ENCODE data around the gene SLK.

- TF ChIP-seq ZNF546 (CRISPR knock-in tag; conservative IDR thresholded peaks at IDR 0.05) = no peak
- no peak for TF ChIP-seq NFE2 (CRISPR knock-in tag; IDR thresholded peaks at IDR 0.05)
- no peak for TF ChIP-seq ZNF251 (CRISPR knock-in tag; IDR thresholded peaks at IDR 0.05)
- TF ChIP-seq EZH2 (conservative IDR thresholded peaks at IDR 0.05; ENCODE audit: low read depth, low read length) = no peak
- TF ChIP-seq GLI4 (CRISPR knock-in tag; IDR thresholded peaks at IDR 0.05; ENCODE audit: borderline replicate concordance) = no peak
- no peak for TF ChIP-seq ATF1 (CRISPR knock-in tag; IDR thresholded peaks at IDR 0.05)
- no peak for TF ChIP-seq CTCF (CRISPR knock-in tag; IDR thresholded peaks at IDR 0.05)
- no peak for TF ChIP-seq ZBTB44 (CRISPR knock-in tag; IDR thresholded peaks at IDR 0.05)
- no peak for TF ChIP-seq FOXK2 (IDR thresholded peaks at IDR 0.05)
- no peak for TF ChIP-seq SNAPC4 (CRISPR knock-in tag; IDR thresholded peaks at IDR 0.05)
- no peak for TF ChIP-seq RNF2 (conservative IDR thresholded peaks at IDR 0.05; ENCODE audit: low read depth)
Observed at GRCh38 chr10:103926722-103927319, 40.1 kb upstream of the SLK start.

Data from HepG2 (cell line).